Mononuclear cell (primary cell): ENCODE data around the gene SERPINH1. TPM values are rescaled to one million over a fixed set of nuclear protein-coding genes. Genes with fewer than 3 reads are reported as not detected.

ENCODE experiments used
- H3K27me3 ChIP-seq: 2 replicates; pipeline ENCODE4 v1.6.0; 2011; ENCODE audit warnings: low read length, control low read depth; ENCODE audit not compliant: insufficient read depth
- H3K4me1 ChIP-seq: 2 replicates; pipeline ENCODE4 v1.5.1; 2011; ENCODE audit warnings: mild to moderate bottlenecking, low read length, control low read depth; ENCODE audit not compliant: insufficient read depth
- H3K4me3 ChIP-seq: 2 replicates; pipeline ENCODE4 v1.5.1; 2011; ENCODE audit warnings: mild to moderate bottlenecking, low read length, moderate library complexity
- H3K9me3 ChIP-seq: 2 replicates; pipeline ENCODE4 v1.5.1; 2011; ENCODE audit warnings: low read depth, mild to moderate bottlenecking, control low read depth, low read length
- total RNA-seq: library from RNA; depleted of rRNA; stranded (reverse); fragments of >200 nt; gene quantifications from one replicate; pipeline ENCODE4 v1.2.3, GENCODE V29; 2012

SERPINH1 gene
- total RNA-seq, result 2.3 TPM

DNA sequence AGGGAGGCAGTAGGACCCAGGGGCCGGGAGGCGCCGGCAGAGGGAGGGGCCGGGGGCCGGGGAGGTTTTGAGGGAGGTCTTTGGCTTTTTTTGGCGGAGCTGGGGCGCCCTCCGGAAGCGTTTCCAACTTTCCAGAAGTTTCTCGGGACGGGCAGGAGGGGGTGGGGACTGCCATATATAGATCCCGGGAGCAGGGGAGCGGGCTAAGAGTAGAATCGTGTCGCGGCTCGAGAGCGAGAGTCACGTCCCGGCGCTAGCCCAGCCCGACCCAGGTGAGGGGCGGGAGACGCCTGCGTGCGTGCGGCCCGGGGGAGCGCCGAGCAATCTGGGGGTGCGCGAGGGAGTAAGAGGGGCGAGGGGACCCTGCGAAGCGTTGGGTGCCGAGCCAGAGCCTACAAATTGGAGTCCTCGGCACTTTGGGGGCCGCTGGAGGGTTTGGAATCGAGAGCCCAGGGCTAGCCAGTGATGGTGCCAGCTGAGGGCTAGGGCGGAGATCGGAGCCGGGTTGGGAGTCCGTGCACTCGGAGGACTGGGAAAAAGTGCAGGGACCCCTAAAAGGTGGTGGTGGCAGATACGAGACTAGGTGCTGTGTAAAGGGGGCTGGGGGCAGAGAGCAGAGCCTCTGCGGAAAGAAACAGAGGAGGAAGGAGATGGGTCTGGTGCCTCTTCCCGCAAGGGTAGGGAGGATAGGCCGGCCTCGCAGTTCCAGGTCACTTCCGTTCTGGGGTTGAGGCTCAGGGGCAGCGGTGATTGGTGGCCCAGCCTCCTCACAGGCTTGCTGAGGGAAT lies at the start of gene SERPINH1:
TSS of gene SERPINH1 (plus strand) at position 206 of the 788 bp plus-strand sequence. CDS start 4,097 bp downstream, outside the sequence.
- Histone ChIP-seq H3K9me3 (no peaks in the 10 kb centered on the region), H3K4me1 (peaks cover 17% of the 10 kb centered on the region), H3K4me3 (peak within 1 kb of the TSS; percentile 68), H3K27me3 (no peaks in the 10 kb centered on the region)

DNA sequence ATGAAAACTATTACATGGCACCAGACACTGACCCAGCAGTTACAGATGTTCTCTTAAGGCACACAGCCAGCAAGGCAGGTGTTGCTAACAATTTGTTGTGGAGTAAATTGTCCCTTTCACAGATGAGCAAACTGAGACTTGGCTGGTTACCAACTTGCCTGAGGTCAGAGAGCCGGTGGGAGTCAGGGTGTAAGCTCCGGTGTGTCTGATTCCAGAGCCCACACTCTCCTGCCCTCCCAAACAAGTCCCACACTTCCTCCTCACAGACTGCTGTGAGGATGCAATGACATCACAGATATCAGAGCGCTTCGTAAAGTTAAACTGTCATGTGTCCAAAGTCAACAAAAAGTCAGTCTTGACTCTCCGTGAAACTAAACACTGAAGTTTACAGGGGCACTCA lies 48.8 kb upstream of the SERPINH1 start:
- peaks cover 24% of the 10 kb centered on the region for H3K4me1 ChIP-seq
- no peaks in the 10 kb centered on the region for H3K9me3 ChIP-seq
- no peaks in the 10 kb centered on the region for H3K27me3 ChIP-seq
- no peak overlapping the region for H3K4me3 ChIP-seq

- Histone ChIP-seq H3K9me3 (no peaks in the 10 kb centered on the region), H3K4me1 (peaks cover 12% of the 10 kb centered on the region), H3K4me3 (no peak overlapping the region), H3K27me3 (no peaks in the 10 kb centered on the region)
These were observed 47.5 kb upstream of the SERPINH1 start for GRCh38 chr11:75514596-75514995.

DNA sequence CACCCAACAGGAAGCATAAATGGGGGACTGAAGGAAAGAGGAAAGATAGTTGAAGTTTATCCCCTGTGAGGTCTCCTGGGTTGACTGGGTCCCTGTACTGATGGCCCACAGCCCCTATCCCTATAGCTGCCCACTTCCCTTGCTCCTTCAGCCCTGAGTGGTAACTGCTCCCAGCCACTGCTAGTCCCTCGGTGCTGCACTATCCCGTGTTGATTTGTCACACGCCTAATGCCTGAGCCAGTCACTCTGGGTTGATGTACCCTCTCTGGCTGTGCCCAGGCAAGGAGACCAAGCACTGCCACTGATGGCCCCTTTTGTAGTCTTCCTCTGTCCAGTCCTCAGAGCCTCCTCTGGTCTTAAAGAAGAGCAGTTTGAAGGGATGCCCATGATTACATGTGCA lies 45.9 kb upstream of the SERPINH1 start:
- Histone ChIP-seq H3K4me3 (no peak overlapping the region), H3K9me3 (no peaks in the 10 kb centered on the region), H3K4me1 (peaks cover 12% of the 10 kb centered on the region), H3K27me3 (no peaks in the 10 kb centered on the region)

DNA sequence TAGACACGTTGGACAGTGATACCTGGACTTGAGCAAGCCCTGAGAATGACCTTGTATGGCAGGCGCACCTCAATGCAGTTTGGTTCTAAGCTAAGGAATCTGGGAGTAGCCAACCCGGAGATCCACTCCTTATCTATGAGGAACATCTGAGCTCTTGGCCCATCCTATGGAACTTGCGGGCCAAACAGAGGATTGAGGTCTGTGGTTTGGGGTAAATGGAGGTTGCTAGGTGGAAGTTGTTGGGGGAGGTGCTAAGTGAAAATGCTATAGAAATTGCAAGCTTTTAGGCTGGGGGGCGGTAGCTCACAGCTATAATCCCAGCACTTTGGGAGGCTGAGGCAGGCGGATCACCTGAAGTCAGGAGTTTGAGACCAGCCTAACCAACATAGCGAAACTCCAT lies 45.2 kb upstream of the SERPINH1 start:
- Histone ChIP-seq H3K4me3 (no peak overlapping the region), H3K27me3 (no peaks in the 10 kb centered on the region), H3K9me3 (no peaks in the 10 kb centered on the region), H3K4me1 (peaks cover 12% of the 10 kb centered on the region)

GRCh38 chr11:75518204-75518549 lies 43.9 kb upstream of the SERPINH1 start:
- no peaks in the 10 kb centered on the region for H3K9me3 ChIP-seq
- no peak overlapping the region for H3K4me3 ChIP-seq
- no peaks in the 10 kb centered on the region for H3K27me3 ChIP-seq
- H3K4me1 ChIP-seq, result peaks cover 14% of the 10 kb centered on the region

DNA sequence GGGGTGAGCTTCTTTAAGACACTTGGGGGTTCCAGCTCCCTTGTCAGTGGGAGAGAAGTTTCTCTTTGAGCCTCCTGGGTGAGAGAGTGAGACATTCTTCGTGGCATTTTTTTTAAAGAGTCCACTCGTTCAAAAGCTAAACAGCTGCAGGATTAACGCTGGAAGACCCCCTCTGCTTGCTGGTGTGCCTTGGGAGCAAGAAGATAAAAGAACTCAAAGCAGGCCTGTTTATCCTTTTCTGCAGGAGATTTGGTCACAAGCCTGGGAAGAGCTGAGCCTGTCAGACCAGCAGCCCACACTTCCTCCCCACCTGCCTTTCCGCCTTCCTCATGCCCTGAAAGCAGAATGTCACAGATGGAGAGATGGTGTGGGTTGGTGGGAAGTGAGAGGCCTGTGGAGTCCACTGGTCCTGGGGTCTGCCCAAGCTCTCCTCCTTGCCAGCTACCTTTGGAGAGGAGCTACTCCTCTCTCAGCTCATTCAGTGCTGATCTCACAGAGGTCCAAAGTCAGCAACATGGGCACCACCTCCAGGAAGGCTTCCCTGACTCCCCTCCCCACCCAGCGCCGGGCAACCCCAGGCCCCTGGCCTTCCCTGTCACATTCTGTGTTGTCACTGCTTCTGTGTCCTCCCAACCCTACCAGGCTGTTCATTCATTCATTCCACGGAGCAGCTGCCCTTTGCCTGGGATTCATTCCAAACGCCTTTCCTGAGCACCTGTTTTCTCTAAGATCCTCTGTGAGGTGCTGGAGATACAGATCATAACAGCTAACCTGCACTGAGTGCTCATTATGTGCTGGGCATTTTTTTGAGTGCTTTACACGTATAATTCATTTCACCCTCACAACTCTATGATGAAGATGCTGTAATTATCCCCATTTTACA lies 43.0 kb upstream of the SERPINH1 start:
- Histone ChIP-seq H3K4me3 (no peak overlapping the region), H3K4me1 (peaks cover 22% of the 10 kb centered on the region), H3K9me3 (no peaks in the 10 kb centered on the region), H3K27me3 (no peaks in the 10 kb centered on the region)

- Histone ChIP-seq H3K9me3 (no peaks in the 10 kb centered on the region), H3K4me1 (peaks cover 36% of the 10 kb centered on the region), H3K27me3 (no peaks in the 10 kb centered on the region), H3K4me3 (no peak overlapping the region)
These were observed 41.4 kb upstream of the SERPINH1 start for GRCh38 chr11:75520688-75521087.

DNA sequence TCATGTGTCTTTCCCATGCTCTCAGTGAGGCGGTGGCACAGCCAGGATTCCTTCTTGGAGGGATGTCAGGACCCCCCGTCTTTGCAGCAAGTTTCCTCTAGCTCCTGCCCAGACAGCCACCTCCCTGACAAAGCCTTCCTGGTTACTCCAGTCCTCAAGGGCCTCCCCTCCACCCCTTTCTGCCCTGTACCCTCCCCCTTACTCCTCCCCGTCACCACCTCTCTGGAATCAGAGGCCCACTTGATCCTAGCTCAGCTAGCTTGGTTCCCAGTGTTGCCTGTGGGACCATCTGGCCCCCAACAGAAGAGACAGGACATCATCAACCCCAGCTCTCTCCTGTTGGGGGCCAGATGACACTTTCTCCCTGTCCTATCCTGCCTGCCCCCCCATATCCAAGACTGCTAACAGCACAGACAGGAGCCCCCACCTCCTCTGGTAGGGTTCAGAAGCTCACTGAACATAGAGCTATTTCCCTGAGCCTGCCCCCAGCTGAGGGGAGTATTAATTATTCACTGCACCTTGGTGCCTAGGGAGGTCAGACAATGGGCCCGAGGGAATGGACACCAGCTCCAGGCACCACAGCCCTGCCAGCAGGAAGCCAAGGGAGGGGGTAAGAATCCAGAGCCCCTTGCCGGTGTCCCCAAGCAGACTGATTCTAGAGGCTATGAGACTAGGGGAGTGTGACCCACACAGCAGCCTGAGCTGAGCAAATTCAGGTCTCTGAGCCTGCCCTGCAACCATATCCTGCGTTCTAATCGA lies 39.6 kb upstream of the SERPINH1 start:
- no peaks in the 10 kb centered on the region for H3K27me3 ChIP-seq
- peaks cover 34% of the 10 kb centered on the region for H3K4me1 ChIP-seq
- H3K9me3 ChIP-seq, result no peaks in the 10 kb centered on the region
- H3K4me3 ChIP-seq, result no peak overlapping the region

GRCh38 chr11:75523189-75523588 lies 38.9 kb upstream of the SERPINH1 start:
- H3K4me3 ChIP-seq, result no peak overlapping the region
- peaks cover 30% of the 10 kb centered on the region for H3K4me1 ChIP-seq
- H3K27me3 ChIP-seq, result no peaks in the 10 kb centered on the region
- H3K9me3 ChIP-seq, result no peaks in the 10 kb centered on the region

GRCh38 chr11:75523811-75524664 lies 38.0 kb upstream of the SERPINH1 start:
- H3K4me3 ChIP-seq, result no peak overlapping the region
- no peaks in the 10 kb centered on the region for H3K27me3 ChIP-seq
- H3K9me3 ChIP-seq, result no peaks in the 10 kb centered on the region
- H3K4me1 ChIP-seq, result peaks cover 30% of the 10 kb centered on the region

GRCh38 chr11:75524665-75525432 lies 37.2 kb upstream of the SERPINH1 start:
- Histone ChIP-seq H3K27me3 (no peaks in the 10 kb centered on the region), H3K4me3 (peak overlapping the region; percentile 57), H3K9me3 (no peaks in the 10 kb centered on the region), H3K4me1 (peaks cover 30% of the 10 kb centered on the region)

DNA sequence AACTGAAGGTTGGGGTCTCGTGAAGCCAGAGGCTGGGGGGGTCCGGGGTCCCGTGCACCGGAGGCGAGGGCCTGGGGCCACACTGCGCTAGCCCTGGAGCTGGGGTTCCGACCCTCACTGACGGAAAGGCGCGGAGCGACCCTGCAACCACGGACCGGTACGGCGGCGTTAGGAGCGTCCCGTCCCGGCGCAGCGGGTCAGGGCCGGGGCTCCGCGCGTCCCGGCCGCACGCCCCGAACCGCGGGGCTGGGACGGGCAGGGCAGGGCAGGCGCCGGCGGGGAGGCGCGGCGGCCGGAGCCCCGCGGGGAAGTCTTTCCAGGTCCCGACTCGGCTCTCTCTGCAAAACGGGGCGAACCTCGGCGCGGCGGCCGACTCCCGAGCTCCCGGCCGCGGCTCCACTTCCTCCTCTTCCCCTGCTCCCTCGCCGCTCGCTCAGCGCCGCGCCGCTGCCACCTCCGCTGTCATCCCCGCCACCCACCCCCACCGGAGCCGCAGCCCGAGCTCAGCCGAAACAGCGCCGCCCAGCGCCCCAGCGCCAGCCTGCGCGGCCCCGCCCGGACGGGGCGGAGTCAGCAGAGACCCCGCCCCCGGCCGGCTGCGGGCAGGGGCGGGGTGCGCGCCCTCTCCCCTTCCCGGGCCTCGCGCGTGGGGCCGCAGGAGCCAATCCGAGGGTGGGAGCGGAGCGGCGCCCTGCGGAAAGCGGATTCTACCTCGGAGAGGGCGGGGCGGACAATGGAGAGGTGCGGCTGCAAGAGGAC lies 36.4 kb upstream of the SERPINH1 start, which contains the start of gene GDPD5:
TSS of gene GDPD5 (minus strand) at position 509 of the 759 bp plus-strand sequence. CDS start 48,206 bp downstream, outside the sequence.
- Histone ChIP-seq H3K4me1 (peaks cover 30% of the 10 kb centered on the region), H3K27me3 (no peaks in the 10 kb centered on the region), H3K9me3 (no peaks in the 10 kb centered on the region), H3K4me3 (peak within 1 kb of the TSS; percentile 57)
